Measurements from ENCODE around the gene PKHD1. TPM values are rescaled to one million over a fixed set of nuclear protein-coding genes. Genes with fewer than 3 reads are reported as not detected.

The PKHD1 gene
- total RNA-seq, 1 experiment from 2014 or later = 0.09 TPM

DNA sequence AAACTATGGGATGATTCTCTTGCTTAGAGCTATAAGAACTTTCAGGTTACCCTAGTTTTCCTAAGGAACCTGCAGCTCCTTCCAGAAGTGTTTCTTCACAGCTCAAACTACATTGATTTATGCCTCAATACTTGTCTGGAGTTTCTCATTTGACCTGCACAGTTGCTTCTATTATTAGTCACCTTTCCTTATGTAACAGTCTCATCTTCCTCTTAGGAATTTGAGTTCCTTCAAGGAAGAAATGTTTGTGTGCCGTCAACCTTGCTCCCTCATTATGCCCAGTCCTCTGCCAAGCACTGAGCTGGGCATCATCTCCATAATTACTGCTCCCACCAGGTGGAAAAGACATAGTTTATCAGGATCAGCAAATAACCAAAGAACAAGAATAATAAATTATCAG lies 466.4 kb downstream of the PKHD1 start:
- no peak overlapping the region for H2AFZ ChIP-seq (ENCODE audit: low read length)
- no peaks in the 10 kb centered on the region for H3K79me1 ChIP-seq (ENCODE audit: insufficient read depth, low read depth, low read length, poor library complexity, severe bottlenecking)
- no peak overlapping the region for H3K56ac ChIP-seq (ENCODE audit: insufficient read length, low read depth, low read length)
- H4K20me1 ChIP-seq (ENCODE audit: control insufficient read depth, insufficient read depth, insufficient read length) = no peaks in the 10 kb centered on the region
- Mint-ChIP-seq H3K4me3 (no peak overlapping the region), H3K9me3 (no peaks in the 10 kb centered on the region), H3K36me3 (ENCODE audit: insufficient read depth in 1 of 3, low read depth in 3 of 3) (no peaks in the 10 kb centered on the region), H3K27me3 (ENCODE audit: low read depth) (no peaks in the 10 kb centered on the region), H3K4me1 (no peaks in the 10 kb centered on the region), H3K27ac (no peak overlapping the region)
- no peaks in the 10 kb centered on the region for H3K9me3 ChIP-seq (ENCODE audit: control insufficient read depth, low read depth, low read length)
- no peak overlapping the region for H4K5ac ChIP-seq (ENCODE audit: insufficient read length, low read depth, low read length)
- no CpG with 5 or more reads among the region's 1 CpG for WGBS (ENCODE audit: extremely low coverage, insufficient read length, low lambda C conversion rate)
- H2BK20ac ChIP-seq (ENCODE audit: low read depth, low read length, poor library complexity, severe bottlenecking) = no peak overlapping the region
- no peak overlapping the region for H3K18ac ChIP-seq (ENCODE audit: insufficient read length, low read depth, low read length)
- no peak overlapping the region for H3K4me2 ChIP-seq (ENCODE audit: insufficient read depth, insufficient read length, low read length)
- H2BK12ac ChIP-seq (ENCODE audit: insufficient read length, low read depth, low read length) = no peak overlapping the region
- H4K91ac ChIP-seq (ENCODE audit: insufficient read length, low read depth, low read length) = no peak overlapping the region
- no peak overlapping the region for H2BK120ac ChIP-seq (ENCODE audit: low read depth, low read length, poor library complexity, severe bottlenecking)
- no peaks in the 10 kb centered on the region for H3K4me1 ChIP-seq (ENCODE audit: insufficient read depth, low read length)
- no peak overlapping the region for H3K9ac ChIP-seq (ENCODE audit: extremely low read depth, insufficient read length, low read length)
- no peaks in the 10 kb centered on the region for H3K27me3 ChIP-seq (ENCODE audit: insufficient read depth, low read length)
- H3K23me2 ChIP-seq (ENCODE audit: insufficient read length, low read depth, low read length, poor library complexity, severe bottlenecking) = no peaks in the 10 kb centered on the region
- no peak overlapping the region for H3K4ac ChIP-seq (ENCODE audit: low read depth, low read length)
- no peak overlapping the region for H2BK15ac ChIP-seq (ENCODE audit: low read depth, low read length)
- H3T11ph ChIP-seq (ENCODE audit: low read length) = no peak overlapping the region
- no peak overlapping the region for H2AK5ac ChIP-seq (ENCODE audit: insufficient read length, low read length)
- no peak overlapping the region for H3K14ac ChIP-seq (ENCODE audit: insufficient read depth, low read length)
- no peak overlapping the region for H4K8ac ChIP-seq (replicated peaks; ENCODE audit: insufficient read length, low read depth, low read length)
- DNase-seq = no peak
- no peaks in the 10 kb centered on the region for H3K79me2 ChIP-seq (ENCODE audit: insufficient read depth, low read length)
- no peak overlapping the region for H3K27ac ChIP-seq (ENCODE audit: insufficient read length, low read depth, low read length)
- no peak overlapping the region for H2BK5ac ChIP-seq (ENCODE audit: insufficient read length, low read length)
- no peak overlapping the region for H3K23ac ChIP-seq (ENCODE audit: insufficient read length, low read depth, low read length)
- no peak for TF ChIP-seq CTCF (conservative IDR thresholded peaks at IDR 0.05)
